ENCODE data around the gene NR3C2.

Gene NR3C2

DNA sequence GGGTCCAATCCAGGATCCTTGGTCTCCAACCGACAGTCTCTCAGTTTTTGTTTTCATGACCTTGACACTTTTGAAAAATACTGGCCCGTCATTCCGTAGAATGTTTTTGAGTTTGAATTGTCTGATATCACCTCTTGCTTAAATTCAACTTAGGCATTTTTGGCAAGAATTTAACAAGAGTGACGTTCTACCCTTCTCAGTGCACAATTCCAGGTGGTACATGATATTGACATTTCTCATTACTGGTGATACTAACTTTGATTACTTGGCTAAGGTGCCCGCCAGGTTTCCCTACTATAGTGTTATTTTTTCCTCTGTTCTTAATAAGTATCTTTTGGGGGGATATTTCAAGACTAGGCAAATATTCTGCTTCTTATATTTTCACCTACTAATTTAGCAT lies 215.1 kb downstream of the NR3C2 start:
- TF ChIP-seq, protein P1, sequence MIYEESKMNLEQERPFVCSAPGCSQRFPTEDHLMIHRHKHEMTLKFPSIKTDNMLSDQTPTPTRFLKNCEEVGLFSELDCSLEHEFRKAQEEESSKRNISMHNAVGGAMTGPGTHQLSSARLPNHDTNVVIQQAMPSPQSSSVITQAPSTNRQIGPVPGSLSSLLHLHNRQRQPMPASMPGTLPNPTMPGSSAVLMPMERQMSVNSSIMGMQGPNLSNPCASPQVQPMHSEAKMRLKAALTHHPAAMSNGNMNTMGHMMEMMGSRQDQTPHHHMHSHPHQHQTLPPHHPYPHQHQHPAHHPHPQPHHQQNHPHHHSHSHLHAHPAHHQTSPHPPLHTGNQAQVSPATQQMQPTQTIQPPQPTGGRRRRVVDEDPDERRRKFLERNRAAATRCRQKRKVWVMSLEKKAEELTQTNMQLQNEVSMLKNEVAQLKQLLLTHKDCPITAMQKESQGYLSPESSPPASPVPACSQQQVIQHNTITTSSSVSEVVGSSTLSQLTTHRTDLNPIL (CRISPR knock-in tag; IDR thresholded peaks at IDR 0.05; ENCODE audit: low read depth): no peak
- no peak for TF ChIP-seq RARB (CRISPR knock-in tag; IDR thresholded peaks at IDR 0.05)
- no peak for ATAC-seq

GRCh38 chr4:148226341-148226740 lies 215.9 kb downstream of the NR3C2 start:
- TF ChIP-seq, protein P2, sequence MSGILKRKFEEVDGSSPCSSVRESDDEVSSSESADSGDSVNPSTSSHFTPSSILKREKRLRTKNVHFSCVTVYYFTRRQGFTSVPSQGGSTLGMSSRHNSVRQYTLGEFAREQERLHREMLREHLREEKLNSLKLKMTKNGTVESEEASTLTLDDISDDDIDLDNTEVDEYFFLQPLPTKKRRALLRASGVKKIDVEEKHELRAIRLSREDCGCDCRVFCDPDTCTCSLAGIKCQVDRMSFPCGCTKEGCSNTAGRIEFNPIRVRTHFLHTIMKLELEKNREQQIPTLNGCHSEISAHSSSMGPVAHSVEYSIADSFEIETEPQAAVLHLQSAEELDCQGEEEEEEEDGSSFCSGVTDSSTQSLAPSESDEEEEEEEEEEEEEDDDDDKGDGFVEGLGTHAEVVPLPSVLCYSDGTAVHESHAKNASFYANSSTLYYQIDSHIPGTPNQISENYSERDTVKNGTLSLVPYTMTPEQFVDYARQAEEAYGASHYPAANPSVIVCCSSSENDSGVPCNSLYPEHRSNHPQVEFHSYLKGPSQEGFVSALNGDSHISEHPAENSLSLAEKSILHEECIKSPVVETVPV (CRISPR knock-in tag; IDR thresholded peaks at IDR 0.05): no peak
- no peak for TF ChIP-seq PPARA (CRISPR knock-in tag; IDR thresholded peaks at IDR 0.05; ENCODE audit: borderline replicate concordance)
- TF ChIP-seq ESRRG (CRISPR knock-in tag; IDR thresholded peaks at IDR 0.05): no peak
- TF ChIP-seq SNAI2 (CRISPR knock-in tag; IDR thresholded peaks at IDR 0.05): no peak
- no peak for TF ChIP-seq ZC3H10 (CRISPR knock-in tag; IDR thresholded peaks at IDR 0.05)
- no peak for TF ChIP-seq POU6F1 (CRISPR knock-in tag; IDR thresholded peaks at IDR 0.05; ENCODE audit: borderline replicate concordance, low read depth)
- TF ChIP-seq GLIS3 (CRISPR knock-in tag; IDR thresholded peaks at IDR 0.05): no peak
- no peak for TF ChIP-seq TCF4 (CRISPR knock-in tag; IDR thresholded peaks at IDR 0.05; ENCODE audit: borderline replicate concordance)
- TF ChIP-seq RARB (CRISPR knock-in tag; IDR thresholded peaks at IDR 0.05): no peak
- TF ChIP-seq BACH2 (CRISPR knock-in tag; IDR thresholded peaks at IDR 0.05; ENCODE audit: borderline replicate concordance): no peak
- TF ChIP-seq, protein P1 (CRISPR knock-in tag; IDR thresholded peaks at IDR 0.05; ENCODE audit: low read depth): no peak
- TF ChIP-seq OSR1 (CRISPR knock-in tag; IDR thresholded peaks at IDR 0.05): no peak
- TF ChIP-seq ZFP3 (CRISPR knock-in tag; IDR thresholded peaks at IDR 0.05): no peak
- no peak for TF ChIP-seq ZNF70 (CRISPR knock-in tag; IDR thresholded peaks at IDR 0.05)
- TF ChIP-seq CSDC2 (CRISPR knock-in tag; IDR thresholded peaks at IDR 0.05): no peak
- no peak for ATAC-seq

DNA sequence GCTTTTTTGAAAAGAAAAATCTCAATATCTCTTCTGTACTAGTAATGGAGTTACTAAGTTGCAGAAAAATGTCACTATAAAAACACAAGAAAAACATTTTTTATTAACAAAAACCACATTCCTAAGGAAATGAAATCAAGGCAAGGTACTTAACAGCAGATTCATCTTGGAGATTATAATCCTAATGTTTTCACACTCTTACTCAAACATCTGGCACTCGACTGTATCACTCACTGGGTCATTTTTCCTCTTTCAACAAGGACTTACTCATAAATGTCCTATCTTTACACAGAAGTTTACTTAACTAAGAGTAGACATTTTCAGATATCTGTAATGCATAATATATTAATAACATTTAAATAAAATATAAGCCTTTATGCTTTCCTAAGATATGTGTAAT lies 216.6 kb downstream of the NR3C2 start:
- ATAC-seq: no peak
- TF ChIP-seq ZNF565 (CRISPR knock-in tag; conservative IDR thresholded peaks at IDR 0.05; ENCODE audit: low read depth) (no peak), PATZ1 (CRISPR knock-in tag; IDR thresholded peaks at IDR 0.05; ENCODE audit: borderline replicate concordance) (no peak), POU6F1 (CRISPR knock-in tag; IDR thresholded peaks at IDR 0.05; ENCODE audit: borderline replicate concordance, low read depth) (no peak), PPARA (CRISPR knock-in tag; IDR thresholded peaks at IDR 0.05; ENCODE audit: borderline replicate concordance) (no peak), SNAI2 (CRISPR knock-in tag; IDR thresholded peaks at IDR 0.05) (no peak), RARB (CRISPR knock-in tag; IDR thresholded peaks at IDR 0.05) (no peak), ZNF70 (CRISPR knock-in tag; IDR thresholded peaks at IDR 0.05) (no peak), CSDC2 (CRISPR knock-in tag; IDR thresholded peaks at IDR 0.05) (no peak), ARNTL (CRISPR knock-in tag; IDR thresholded peaks at IDR 0.05; ENCODE audit: borderline replicate concordance, low read depth) (no peak), TCF4 (CRISPR knock-in tag; IDR thresholded peaks at IDR 0.05; ENCODE audit: borderline replicate concordance) (no peak), ZNF8 (CRISPR knock-in tag; IDR thresholded peaks at IDR 0.05) (no peak), ISL1 (CRISPR knock-in tag; IDR thresholded peaks at IDR 0.05) (no peak), GLIS3 (CRISPR knock-in tag; IDR thresholded peaks at IDR 0.05) (no peak), TSHZ2 (CRISPR knock-in tag; IDR thresholded peaks at IDR 0.05) (no peak), TOX (CRISPR knock-in tag; IDR thresholded peaks at IDR 0.05; ENCODE audit: borderline replicate concordance) (no peak), BACH2 (CRISPR knock-in tag; IDR thresholded peaks at IDR 0.05; ENCODE audit: borderline replicate concordance) (no peak), ZFP3 (CRISPR knock-in tag; IDR thresholded peaks at IDR 0.05) (no peak)
- TF ChIP-seq, protein P2 (CRISPR knock-in tag; IDR thresholded peaks at IDR 0.05): no peak
